CD14-positive monocyte (primary cell): ENCODE measurements around the gene LGR4. TPM values are rescaled to one million over a fixed set of nuclear protein-coding genes. Genes with fewer than 3 reads are reported as not detected.
A peak's percentile ranks its signal among the peaks of the same experiment; 100 is the strongest.

Experiments
- DNase-seq, 3 donors: peaks; one replicate each; pipeline ENCODE4 v3.0.0-alpha.2; 2011 to 2022
- H2AFZ ChIP-seq: 2 replicates; pipeline ENCODE4 v1.6.0; 2012; ENCODE audit warnings: mild to moderate bottlenecking, low read depth, low read length, inconsistent platforms; ENCODE audit not compliant: insufficient read depth, poor library complexity, severe bottlenecking
- H3K27ac ChIP-seq, 2 donors: 1 replicate in 1 of 2; 2 replicates in 1 of 2; pipeline ENCODE4 v1.5.1; 2012 to 2013; ENCODE audit warnings: low read length in 2 of 2, control low read depth in 1 of 2, inconsistent platforms in 1 of 2, low read depth in 1 of 2, mild to moderate bottlenecking in 1 of 2
- H3K27me3 ChIP-seq, 2 donors: one replicate each; pipeline versions ENCODE4 v1.6.0 to v1.6.1; 2011 to 2013; ENCODE audit warnings: low read length in 2 of 2; ENCODE audit not compliant: control insufficient read depth in 2 of 2, insufficient read depth in 2 of 2
- H3K36me3 ChIP-seq, 2 donors: replicated peaks in 1 of 2; 1 replicate in 1 of 2; 2 replicates in 1 of 2; pipeline versions ENCODE4 v1.5.1 to v1.6.1; 2012 to 2013; ENCODE audit warnings: low read length in 2 of 2, control low read depth in 1 of 2, inconsistent platforms in 1 of 2, mild to moderate bottlenecking in 1 of 2; ENCODE audit not compliant: insufficient read depth in 2 of 2, control insufficient read depth in 1 of 2
- H3K4me1 ChIP-seq, 2 donors: 1 replicate in 1 of 2; 2 replicates in 1 of 2; pipeline versions ENCODE4 v1.5.1 to v1.6.1; 2012 to 2013; ENCODE audit warnings: low read length in 2 of 2, control low read depth in 1 of 2, inconsistent platforms in 1 of 2, mild to moderate bottlenecking in 1 of 2, moderate library complexity in 1 of 2; ENCODE audit not compliant: insufficient read depth in 2 of 2, control insufficient read depth in 1 of 2
- H3K4me2 ChIP-seq: replicated peaks from 2 replicates; pipeline ENCODE3; 2012; ENCODE audit warnings: low read length, moderate library complexity, mild to moderate bottlenecking; ENCODE audit not compliant: poor library complexity, severe bottlenecking; ENCODE audit errors: extremely low read depth
- H3K4me3 ChIP-seq, 3 experiments: fragments of 200-600 bp in 1 of 3; sonication (generic) in 1 of 3; replicated peaks in 1 of 3; 1 replicate in 2 of 3; 2 replicates in 1 of 3; pipeline ENCODE4 v1.5.1; 2011 to 2013; ENCODE audit warnings: low read length in 3 of 3, mild to moderate bottlenecking in 3 of 3, control low read depth in 2 of 3, low read depth in 2 of 3, inconsistent platforms in 1 of 3, moderate library complexity in 1 of 3
- H3K79me2 ChIP-seq: 2 replicates; pipeline ENCODE4 v1.6.0; 2012; ENCODE audit warnings: mild to moderate bottlenecking, control low read depth, inconsistent platforms, low read length, moderate library complexity; ENCODE audit not compliant: insufficient read depth
- H3K9ac ChIP-seq: 2 replicates; pipeline ENCODE4 v1.6.0; 2017; ENCODE audit warnings: low read length, mild to moderate bottlenecking; ENCODE audit not compliant: insufficient read depth, poor library complexity, severe bottlenecking
- H3K9me3 ChIP-seq, 2 donors: replicated peaks in 1 of 2; 1 replicate in 1 of 2; 2 replicates in 1 of 2; pipeline versions ENCODE4 v1.5.1 to v1.6.1; 2012 to 2013; ENCODE audit warnings: low read length in 2 of 2, control low read depth in 1 of 2; ENCODE audit not compliant: control insufficient read depth in 1 of 2, insufficient read depth in 1 of 2
- H4K20me1 ChIP-seq: 2 replicates; pipeline ENCODE4 v1.6.0; 2012; ENCODE audit warnings: mild to moderate bottlenecking, low read length, control low read depth, moderate library complexity; ENCODE audit not compliant: insufficient read depth
- H3K27ac Mint-ChIP-seq, 7 donors: one replicate each; pipeline ENCODE4 v1.8.0; 2020; ENCODE audit warnings: mild to moderate bottlenecking in 7 of 7, mixed read lengths in 7 of 7, moderate library complexity in 6 of 7, inconsistent platforms in 2 of 7
- H3K27me3 Mint-ChIP-seq, 3 donors: one replicate each; pipeline ENCODE4 v1.8.0; 2021 to 2022; ENCODE audit warnings: low read depth in 3 of 3, mild to moderate bottlenecking in 3 of 3, mixed read lengths in 3 of 3, moderate library complexity in 3 of 3, inconsistent platforms in 1 of 3
- H3K36me3 Mint-ChIP-seq, 2 donors: one replicate each; pipeline ENCODE4 v1.8.0; 2020; ENCODE audit warnings: mixed read lengths in 2 of 2, inconsistent platforms in 1 of 2, mild to moderate bottlenecking in 1 of 2
- H3K4me1 Mint-ChIP-seq: one replicate; pipeline ENCODE4 v1.8.0; 2020; ENCODE audit warnings: mild to moderate bottlenecking, mixed read lengths
- H3K4me3 Mint-ChIP-seq, 2 donors: one replicate each; pipeline ENCODE4 v1.8.0; 2020; ENCODE audit warnings: mild to moderate bottlenecking in 2 of 2, mixed read lengths in 2 of 2, moderate library complexity in 1 of 2
- H3K9me3 Mint-ChIP-seq, 7 donors: one replicate each; pipeline ENCODE4 v1.8.0; 2020 to 2022; ENCODE audit warnings: mixed read lengths in 7 of 7, mild to moderate bottlenecking in 6 of 7, moderate library complexity in 6 of 7, inconsistent platforms in 2 of 7
- WGBS: methylation state at CpG from one replicate; pipeline ENCODE4 v1.1.5; 2013; ENCODE audit warnings: missing lambda C conversion rate; ENCODE audit not compliant: insufficient coverage; 5-methylcytosine and 5-hydroxymethylcytosine counted together
- intact Hi-C, 2 donors: fragments of 100-400 bp; cut with micrococcal nuclease; formaldehyde crosslinking; loops; one replicate each; pipeline versions ENCODE4 v1.15.0 to v1.15.1; 2023
- polyA plus RNA-seq, 3 donors: library from polyadenylated mRNA; depleted of rRNA in 1 of 3; unstranded in 2 of 3; stranded (reverse) in 1 of 3; fragments of 300-500 nt in 2 of 3; fragments of >200 nt in 1 of 3; fragmentation: Illumina TruSeq in 2 of 3; gene quantifications; 1 replicate in 2 of 3; 2 replicates in 1 of 3; pipeline ENCODE4 v1.2.3, GENCODE V29; 2012 to 2021
- TF ChIP-seq, protein P1 (sequence below): fragments of 200-600 bp; IDR thresholded peaks from one replicate; pipeline ENCODE4 v1.8.0; 2022; ENCODE audit warnings: antibody characterized with exemption, mild to moderate bottlenecking

Gene LGR4
- polyA plus RNA-seq, 3 donors = 0.67 to 0.92 (median 0.72) TPM

DNA sequence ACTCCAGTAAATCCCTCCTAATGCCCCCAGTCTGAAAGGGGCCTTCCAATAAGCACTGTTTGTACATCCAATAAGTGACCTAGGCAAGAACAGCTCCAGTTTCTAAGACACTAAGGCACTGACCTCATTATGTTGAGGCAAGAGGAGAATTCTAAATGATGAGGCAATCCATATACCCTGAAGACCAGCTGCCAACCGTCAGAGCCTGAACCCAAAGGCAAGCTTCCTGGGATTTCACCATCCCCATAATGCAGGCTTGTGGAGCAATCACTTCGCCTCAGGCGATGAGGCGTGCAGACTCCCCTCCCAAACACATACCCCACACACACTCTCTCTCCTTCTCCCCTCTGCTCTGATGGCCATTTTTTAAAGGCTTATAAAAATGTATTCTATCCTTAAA, 49.5 kb downstream of the LGR4 start:
- intact Hi-C loops = no loop called here
- Histone ChIP-seq H4K20me1 (no peaks in the 10 kb centered on the region), H3K36me3 (no peaks in the 10 kb centered on the region), H3K4me3 (no peak overlapping the region), H3K9ac (no peak overlapping the region), H3K4me2 (no peak overlapping the region), H3K27me3 (no peaks in the 10 kb centered on the region), H3K79me2 (no peaks in the 10 kb centered on the region), H3K27ac (no peak overlapping the region), H3K9me3 (no peaks in the 10 kb centered on the region), H3K4me1 (peaks cover 0 to 8% of the 10 kb centered on the region in 2 donors), H2AFZ (no peak overlapping the region)
- peak in 2 of 3 donors; percentile 0 to 17 for DNase-seq
- Mint-ChIP-seq H3K27me3 (no peaks in the 10 kb centered on the region), H3K4me3 (no peak overlapping the region), H3K4me1 (peaks cover 15% of the 10 kb centered on the region), H3K36me3 (no peaks in the 10 kb centered on the region), H3K27ac (peak overlapping the region in 1 of 7 donors; percentile 2), H3K9me3 (peaks cover 0 to 7% (median 0%) of the 10 kb centered on the region in 7 donors)
- 0% methylated on average over 1 of the region's 4 CpGs for WGBS
- TF ChIP-seq, protein P1, sequence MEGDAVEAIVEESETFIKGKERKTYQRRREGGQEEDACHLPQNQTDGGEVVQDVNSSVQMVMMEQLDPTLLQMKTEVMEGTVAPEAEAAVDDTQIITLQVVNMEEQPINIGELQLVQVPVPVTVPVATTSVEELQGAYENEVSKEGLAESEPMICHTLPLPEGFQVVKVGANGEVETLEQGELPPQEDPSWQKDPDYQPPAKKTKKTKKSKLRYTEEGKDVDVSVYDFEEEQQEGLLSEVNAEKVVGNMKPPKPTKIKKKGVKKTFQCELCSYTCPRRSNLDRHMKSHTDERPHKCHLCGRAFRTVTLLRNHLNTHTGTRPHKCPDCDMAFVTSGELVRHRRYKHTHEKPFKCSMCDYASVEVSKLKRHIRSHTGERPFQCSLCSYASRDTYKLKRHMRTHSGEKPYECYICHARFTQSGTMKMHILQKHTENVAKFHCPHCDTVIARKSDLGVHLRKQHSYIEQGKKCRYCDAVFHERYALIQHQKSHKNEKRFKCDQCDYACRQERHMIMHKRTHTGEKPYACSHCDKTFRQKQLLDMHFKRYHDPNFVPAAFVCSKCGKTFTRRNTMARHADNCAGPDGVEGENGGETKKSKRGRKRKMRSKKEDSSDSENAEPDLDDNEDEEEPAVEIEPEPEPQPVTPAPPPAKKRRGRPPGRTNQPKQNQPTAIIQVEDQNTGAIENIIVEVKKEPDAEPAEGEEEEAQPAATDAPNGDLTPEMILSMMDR = no peak

DNA sequence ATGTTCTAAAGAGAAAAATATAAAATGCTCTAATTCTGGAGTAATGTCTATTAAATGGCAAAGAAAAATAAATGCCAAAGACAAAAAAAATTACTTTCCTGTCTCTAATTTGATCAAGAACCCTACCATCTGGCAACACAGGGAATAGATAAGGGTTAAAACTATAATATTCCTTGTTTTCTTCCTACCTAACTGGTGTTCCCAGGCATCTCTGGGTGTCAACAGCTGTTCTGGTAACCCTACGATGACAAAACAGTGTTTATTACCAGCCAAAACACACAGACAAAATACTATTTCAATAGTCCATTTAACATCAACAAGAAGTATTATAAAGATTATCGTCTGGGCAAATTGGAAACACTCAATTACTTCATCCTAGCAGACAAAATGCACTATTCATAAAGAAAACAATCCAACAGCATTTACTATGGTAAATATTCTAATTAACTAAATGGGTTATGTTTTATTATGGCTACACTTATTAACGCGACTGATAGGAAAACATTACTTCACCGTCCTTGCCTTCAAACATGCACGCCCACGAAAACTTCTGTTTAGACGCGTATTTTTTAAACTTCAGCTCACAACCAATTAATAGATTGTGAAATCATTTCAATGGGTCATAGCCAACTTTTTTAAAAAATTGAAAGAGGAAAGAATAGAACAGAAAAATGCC, 50.6 kb downstream of the LGR4 start:
- no peaks in the 10 kb centered on the region for H3K9me3 ChIP-seq
- 88% methylated on average over 1 of the region's 9 CpGs for WGBS
- no peak overlapping the region for H2AFZ ChIP-seq
- Mint-ChIP-seq H3K27ac (no peak overlapping the region), H3K36me3 (no peaks in the 10 kb centered on the region), H3K4me1 (peaks cover 15% of the 10 kb centered on the region), H3K9me3 (peaks cover 0 to 7% (median 2%) of the 10 kb centered on the region in 7 donors), H3K4me3 (no peak overlapping the region), H3K27me3 (no peaks in the 10 kb centered on the region)
- no peaks in the 10 kb centered on the region for H3K36me3 ChIP-seq
- H3K27me3 ChIP-seq = no peaks in the 10 kb centered on the region
- intact Hi-C loops = no loop called here
- H4K20me1 ChIP-seq = no peaks in the 10 kb centered on the region
- H3K4me1 ChIP-seq = peaks cover 0 to 8% of the 10 kb centered on the region in 2 donors
- no peak overlapping the region for H3K4me2 ChIP-seq
- H3K4me3 ChIP-seq = no peak overlapping the region
- no peaks in the 10 kb centered on the region for H3K79me2 ChIP-seq
- no peak overlapping the region for H3K27ac ChIP-seq
- TF ChIP-seq, protein P1 = no peak
- H3K9ac ChIP-seq = no peak overlapping the region
- no peak for DNase-seq
